Bronchial epithelial cell (primary cell): Measurements from ENCODE around the gene HCAR3. TPM values are rescaled to one million over a fixed set of nuclear protein-coding genes. Genes with fewer than 3 reads are reported as not detected.
"Not testable (repeated sequence)": the region's sequence is repeated elsewhere in the genome, so short reads cannot be mapped to it uniquely, and the experiment has no call there.

Source experiments
- DNase-seq: peaks from one replicate; pipeline ENCODE4 v3.0.0-alpha.2; 2010; ENCODE audit warnings: low read depth
- FAIRE-seq: peaks from 2 replicates; lab custom pipeline; 2011; peaks lifted over from hg19 to GRCh38; lab: Jason Lieb, UNC
- H3K27me3 ChIP-seq: 2 replicates; pipeline ENCODE4 v1.5.1; 2011; ENCODE audit warnings: low read length; ENCODE audit not compliant: control insufficient read depth, insufficient read depth
- H3K36me3 ChIP-seq: 2 replicates; pipeline ENCODE4 v1.5.1; 2011; ENCODE audit warnings: low read length; ENCODE audit not compliant: control insufficient read depth, insufficient read depth
- H3K4me3 ChIP-seq: 2 replicates; pipeline ENCODE4 v1.5.1; 2011; ENCODE audit warnings: mild to moderate bottlenecking, low read depth, low read length, control low read depth
- CTCF ChIP-seq: IDR thresholded peaks from 2 replicates; pipeline ENCODE4 v1.5.1; 2011; ENCODE audit warnings: mild to moderate bottlenecking, moderate library complexity, low read length, control low read depth, inconsistent platforms; ENCODE audit not compliant: insufficient read depth, severe bottlenecking
- total RNA-seq: library from RNA; depleted of rRNA; stranded (reverse); fragments of >200 nt; gene quantifications from 2 replicates; pipeline ENCODE4 v1.2.1, GENCODE V29; 2014

HCAR3 gene
- total RNA-seq, 1 donor from 2014 or later: 0.26 TPM

- no peaks in the 10 kb centered on the region for H3K36me3 ChIP-seq
- FAIRE-seq (no peak), DNase-seq (no peak)
- no peak for TF ChIP-seq CTCF
- H3K4me3 ChIP-seq: no peak overlapping the region
- H3K27me3 ChIP-seq: no peaks in the 10 kb centered on the region
These were observed 30.1 kb downstream of the HCAR3 start for GRCh38 chr12:122686538-122686937.

GRCh38 chr12:122684297-122684813 is 32.3 kb downstream of the HCAR3 start:
- DNase-seq (no peak), FAIRE-seq (no peak)
- H3K4me3 ChIP-seq: no peak overlapping the region
- no peaks in the 10 kb centered on the region for H3K27me3 ChIP-seq
- TF ChIP-seq CTCF: no peak
- H3K36me3 ChIP-seq: no peaks in the 10 kb centered on the region

GRCh38 chr12:122681814-122682213 is 34.8 kb downstream of the HCAR3 start:
- Histone ChIP-seq H3K36me3 (no peaks in the 10 kb centered on the region), H3K4me3 (no peak overlapping the region), H3K27me3 (no peaks in the 10 kb centered on the region)
- DNase-seq (no peak), FAIRE-seq (no peak)
- TF ChIP-seq CTCF: no peak

GRCh38 chr12:122680989-122681388 is 35.6 kb downstream of the HCAR3 start:
- H3K36me3 ChIP-seq, DNase-seq, H3K4me3 ChIP-seq, FAIRE-seq, H3K27me3 ChIP-seq: not testable (repeated sequence)

- DNase-seq, H3K4me3 ChIP-seq, FAIRE-seq, H3K27me3 ChIP-seq, H3K36me3 ChIP-seq: not testable (repeated sequence)
These were observed 39.8 kb downstream of the HCAR3 start for GRCh38 chr12:122676781-122677180.

- H3K36me3 ChIP-seq, FAIRE-seq, H3K4me3 ChIP-seq, DNase-seq, H3K27me3 ChIP-seq: not testable (repeated sequence)
These were observed 40.6 kb downstream of the HCAR3 start for GRCh38 chr12:122676015-122676414.

- no peak for TF ChIP-seq CTCF
- DNase-seq (no peak), FAIRE-seq (no peak)
- Histone ChIP-seq H3K4me3 (no peak overlapping the region), H3K27me3 (no peaks in the 10 kb centered on the region), H3K36me3 (no peaks in the 10 kb centered on the region)
These were observed 44.1 kb downstream of the HCAR3 start for GRCh38 chr12:122672515-122672914.
